ENCODE measurements around the gene HOXB8. TPM values are rescaled to one million over a fixed set of nuclear protein-coding genes. Genes with fewer than 3 reads are reported as not detected.

Gene HOXB8
- total RNA-seq, 1 donor from 2014 or later: not detected

DNA sequence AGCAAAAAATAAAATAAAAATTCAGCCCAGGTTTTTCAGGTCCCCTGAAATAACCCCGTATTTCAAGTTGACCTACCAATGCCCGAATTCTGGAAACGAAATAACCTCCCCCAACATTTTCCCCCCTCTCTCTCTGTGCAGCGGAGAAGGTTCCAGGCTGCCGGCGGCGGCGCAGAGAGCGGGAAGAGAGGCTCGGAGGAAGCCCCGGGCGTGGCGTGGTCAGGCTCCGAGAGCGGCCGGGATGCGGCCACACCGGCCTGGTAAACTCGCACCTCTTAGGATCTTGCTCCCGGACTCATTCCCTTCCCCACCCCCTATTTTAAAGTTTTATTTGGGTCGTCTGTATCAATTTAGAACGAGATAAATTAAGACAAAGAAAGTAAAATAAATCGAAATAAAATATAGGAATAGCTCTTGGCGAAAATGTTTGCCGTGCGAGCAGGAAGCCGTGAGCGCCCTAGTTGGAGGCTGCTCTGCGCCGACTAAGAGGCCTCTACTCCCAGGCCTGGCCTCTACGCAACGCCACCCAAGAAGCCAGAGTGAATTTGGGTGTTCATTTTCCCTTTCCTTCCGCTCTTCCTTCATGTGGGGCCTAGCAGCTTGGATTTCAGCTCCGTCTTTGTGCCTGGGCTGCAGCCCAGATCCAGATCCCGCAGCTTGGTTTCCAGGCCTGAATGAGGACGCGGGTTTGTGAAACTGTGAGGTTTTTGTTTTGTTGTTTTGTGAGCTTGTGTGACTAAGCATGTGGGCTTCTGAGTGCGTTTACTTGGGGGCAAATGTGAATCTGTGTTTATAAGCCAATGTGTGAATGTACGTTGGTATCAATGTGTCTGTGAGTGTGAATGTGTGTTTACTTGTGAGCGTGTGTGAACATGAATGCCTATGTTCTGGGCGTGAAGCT, 8.9 kb downstream of the HOXB8 start:
- TF ChIP-seq, protein P1, sequence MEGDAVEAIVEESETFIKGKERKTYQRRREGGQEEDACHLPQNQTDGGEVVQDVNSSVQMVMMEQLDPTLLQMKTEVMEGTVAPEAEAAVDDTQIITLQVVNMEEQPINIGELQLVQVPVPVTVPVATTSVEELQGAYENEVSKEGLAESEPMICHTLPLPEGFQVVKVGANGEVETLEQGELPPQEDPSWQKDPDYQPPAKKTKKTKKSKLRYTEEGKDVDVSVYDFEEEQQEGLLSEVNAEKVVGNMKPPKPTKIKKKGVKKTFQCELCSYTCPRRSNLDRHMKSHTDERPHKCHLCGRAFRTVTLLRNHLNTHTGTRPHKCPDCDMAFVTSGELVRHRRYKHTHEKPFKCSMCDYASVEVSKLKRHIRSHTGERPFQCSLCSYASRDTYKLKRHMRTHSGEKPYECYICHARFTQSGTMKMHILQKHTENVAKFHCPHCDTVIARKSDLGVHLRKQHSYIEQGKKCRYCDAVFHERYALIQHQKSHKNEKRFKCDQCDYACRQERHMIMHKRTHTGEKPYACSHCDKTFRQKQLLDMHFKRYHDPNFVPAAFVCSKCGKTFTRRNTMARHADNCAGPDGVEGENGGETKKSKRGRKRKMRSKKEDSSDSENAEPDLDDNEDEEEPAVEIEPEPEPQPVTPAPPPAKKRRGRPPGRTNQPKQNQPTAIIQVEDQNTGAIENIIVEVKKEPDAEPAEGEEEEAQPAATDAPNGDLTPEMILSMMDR (IDR thresholded peaks at IDR 0.05): no peak
- Mint-ChIP-seq H3K27ac (ENCODE audit: unreplicated experiment) (no peak overlapping the region), H3K4me3 (ENCODE audit: unreplicated experiment) (no peak overlapping the region), H3K4me1 (ENCODE audit: low read depth) (no peaks in the 10 kb centered on the region), H3K36me3 (ENCODE audit: low read depth) (peaks cover 8% of the 10 kb centered on the region), H3K27me3 (ENCODE audit: low read depth) (peaks cover 83% of the 10 kb centered on the region), H3K9me3 (ENCODE audit: low read depth) (peaks cover 2% of the 10 kb centered on the region)
- no peak for DNase-seq (ENCODE audit: low spot score)

DNA sequence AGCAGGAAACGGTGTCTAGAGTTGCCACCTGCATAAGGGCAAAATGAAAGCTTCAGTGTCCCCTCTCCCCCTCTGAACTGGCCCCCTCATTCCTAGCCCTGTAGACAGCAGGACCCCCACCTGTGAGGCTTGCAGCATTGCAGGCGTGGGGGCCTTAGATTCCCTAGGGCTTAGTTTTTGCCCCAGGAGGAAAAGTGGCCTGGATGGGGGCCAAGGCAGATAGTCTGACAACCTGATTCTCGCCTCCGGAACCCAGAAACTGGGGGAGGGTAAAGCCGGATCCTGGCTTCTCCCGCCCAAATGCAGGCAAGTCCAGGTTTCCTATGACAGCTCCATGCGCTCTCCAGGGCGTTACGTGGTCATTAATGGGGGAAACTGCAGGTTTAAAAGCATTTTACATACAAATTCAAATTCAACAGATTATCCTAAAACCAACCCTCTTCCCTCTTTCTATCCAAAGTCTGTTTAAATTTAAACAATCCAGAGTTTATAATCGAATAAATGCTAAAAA, 9.6 kb downstream of the HOXB8 start:
- Mint-ChIP-seq H3K4me3 (ENCODE audit: unreplicated experiment) (no peak overlapping the region), H3K27ac (ENCODE audit: unreplicated experiment) (no peak overlapping the region), H3K4me1 (ENCODE audit: low read depth) (no peaks in the 10 kb centered on the region), H3K9me3 (ENCODE audit: low read depth) (peaks cover 2% of the 10 kb centered on the region), H3K27me3 (ENCODE audit: low read depth) (peaks cover 84% of the 10 kb centered on the region), H3K36me3 (ENCODE audit: low read depth) (peaks cover 7% of the 10 kb centered on the region)
- TF ChIP-seq, protein P1 (IDR thresholded peaks at IDR 0.05): no peak
- no peak for DNase-seq (ENCODE audit: low spot score)

DNA sequence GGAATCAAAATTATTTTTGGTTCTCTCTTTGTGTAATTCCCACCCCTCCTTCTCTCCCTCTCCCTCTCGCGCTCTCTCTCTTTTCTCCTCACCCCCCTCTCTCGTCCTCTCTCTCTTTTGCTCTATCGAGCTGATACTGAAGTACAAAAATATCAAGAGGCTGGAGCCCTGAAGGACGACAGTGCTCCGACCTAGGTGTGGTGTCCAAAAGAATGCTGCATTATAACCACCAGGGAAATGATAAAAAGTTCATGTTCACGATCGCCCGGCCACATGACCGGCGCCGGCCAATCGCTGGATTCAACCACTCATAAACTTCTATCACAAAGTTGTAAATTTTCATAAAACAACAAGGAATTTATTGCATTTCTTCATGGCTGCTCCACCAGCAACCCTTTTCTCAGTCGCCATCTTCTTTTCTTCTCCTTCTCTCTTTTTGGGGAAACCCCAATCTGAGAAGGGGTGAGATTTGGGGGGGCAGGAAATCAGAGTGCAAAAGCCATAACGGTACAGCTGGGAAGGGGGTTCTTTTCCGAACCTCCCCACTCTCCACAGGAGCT, 10.2 kb downstream of the HOXB8 start, which contains the start of gene HOXB6:
Gene HOXB6, minus strand, starts transcription at position 217 of the 560 bp plus-strand sequence. CDS start 6,836 bp downstream, outside the sequence.
- TF ChIP-seq, protein P1 (IDR thresholded peaks at IDR 0.05): no peak
- Mint-ChIP-seq H3K4me3 (ENCODE audit: unreplicated experiment) (no peak within 1 kb of the TSS), H3K27me3 (ENCODE audit: low read depth) (peaks cover 89% of the 10 kb centered on the region), H3K36me3 (ENCODE audit: low read depth) (peaks cover 7% of the 10 kb centered on the region), H3K27ac (ENCODE audit: unreplicated experiment) (no peak within 1 kb of the TSS), H3K4me1 (ENCODE audit: low read depth) (no peaks in the 10 kb centered on the region), H3K9me3 (ENCODE audit: low read depth) (peaks cover 2% of the 10 kb centered on the region)
- no peak for DNase-seq (ENCODE audit: low spot score)

GRCh38 chr17:48603959-48604769, 10.9 kb downstream of the HOXB8 start:
- Mint-ChIP-seq H3K4me3 (ENCODE audit: unreplicated experiment) (no peak overlapping the region), H3K27me3 (ENCODE audit: low read depth) (peaks cover 89% of the 10 kb centered on the region), H3K27ac (ENCODE audit: unreplicated experiment) (no peak overlapping the region), H3K9me3 (ENCODE audit: low read depth) (peaks cover 2% of the 10 kb centered on the region), H3K4me1 (ENCODE audit: low read depth) (no peaks in the 10 kb centered on the region), H3K36me3 (ENCODE audit: low read depth) (peaks cover 7% of the 10 kb centered on the region)
- TF ChIP-seq, protein P1 (IDR thresholded peaks at IDR 0.05): no peak
- no peak for DNase-seq (ENCODE audit: low spot score)

Data from chondrocyte (in vitro differentiated cells).